G401.6 (cell line): ENCODE results near the gene GZMH.
"Not testable (repeated sequence)": the region's sequence is repeated elsewhere in the genome, so short reads cannot be mapped to it uniquely, and the experiment has no call there.

Experiments used
- FAIRE-seq: peaks from 2 replicates; lab custom pipeline; 2012; peaks lifted over from hg19 to GRCh38; lab: Jason Lieb, UNC

GZMH gene

GRCh38 chr14:24609655-24610344 lies at the start of gene GZMH:
Gene GZMH (minus strand): TSS chr14:24609685. CDS start chr14:24609613, 72 bp downstream.
- no peak for FAIRE-seq

- not testable (repeated sequence) for FAIRE-seq
Observed at GRCh38 chr14:24648361-24648760, 38.9 kb upstream of the GZMH start.

DNA sequence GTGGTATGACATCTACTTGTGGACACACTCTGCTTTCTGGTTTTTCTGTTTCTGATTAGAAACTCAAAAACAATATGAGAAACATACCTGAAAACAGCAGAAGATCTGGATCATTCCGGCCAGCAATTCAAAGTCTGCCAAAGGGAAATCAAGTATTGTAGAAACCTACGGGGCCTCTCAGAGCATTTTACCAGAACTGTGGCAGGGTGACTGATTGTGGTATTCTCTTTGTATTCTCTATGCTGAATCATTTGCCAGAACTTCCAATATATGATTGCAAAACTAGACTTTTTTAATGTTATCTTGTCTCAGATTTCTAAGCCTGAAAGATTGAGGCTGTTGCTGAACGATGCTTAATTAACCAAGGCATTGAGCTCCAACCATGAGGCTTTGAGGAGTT lies 30.4 kb upstream of the GZMH start:
- FAIRE-seq, result no peak

DNA sequence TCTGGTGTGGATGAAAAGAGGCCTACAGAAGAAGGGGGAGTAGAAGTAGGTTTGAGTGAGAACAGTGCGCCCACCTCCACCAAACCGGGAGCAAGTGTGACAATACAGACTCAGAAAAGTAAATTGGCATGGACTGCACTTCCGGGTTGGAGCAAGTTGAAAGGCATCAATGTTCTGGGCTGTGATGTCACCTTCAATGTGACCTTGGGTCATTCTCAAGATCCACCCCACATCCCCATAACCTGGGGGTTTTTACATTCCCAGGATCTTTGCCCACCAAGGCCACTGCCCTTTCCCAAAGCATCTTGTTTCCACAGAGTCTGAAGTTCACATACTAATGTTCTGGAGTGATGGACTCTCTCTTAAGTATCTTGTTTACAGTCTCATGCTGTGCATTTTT lies 29.8 kb upstream of the GZMH start:
- FAIRE-seq, result no peak

- FAIRE-seq, result no peak
Observed at GRCh38 chr14:24634158-24634557, 24.7 kb upstream of the GZMH start, which contains the start of gene GZMB. Gene GZMB (minus strand): TSS chr14:24634190. CDS start chr14:24634160, 30 bp downstream.

DNA sequence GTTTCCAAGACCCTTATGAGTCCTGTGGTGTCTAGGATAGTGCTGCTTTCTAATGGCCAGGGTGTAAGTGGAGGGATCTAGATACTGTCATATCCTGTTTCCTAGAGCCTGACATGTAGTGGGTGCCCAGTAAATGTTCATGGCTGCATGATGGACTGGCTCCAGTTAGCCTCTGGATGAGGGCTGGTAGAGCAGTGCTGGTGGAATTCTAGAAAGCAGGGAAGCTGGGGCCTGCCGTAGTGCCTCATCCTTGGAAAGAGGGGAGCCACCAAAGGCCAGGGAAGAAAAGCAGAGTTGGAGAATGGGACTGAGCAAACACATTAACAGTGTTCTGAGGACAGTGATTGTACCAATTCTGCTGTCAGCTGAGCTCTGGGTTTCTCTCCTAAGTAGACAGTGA lies 23.9 kb upstream of the GZMH start:
- no peak for FAIRE-seq

GRCh38 chr14:24632761-24633160 lies 23.3 kb upstream of the GZMH start:
- FAIRE-seq, result no peak

GRCh38 chr14:24632336-24632735 lies 22.9 kb upstream of the GZMH start:
- no peak for FAIRE-seq

DNA sequence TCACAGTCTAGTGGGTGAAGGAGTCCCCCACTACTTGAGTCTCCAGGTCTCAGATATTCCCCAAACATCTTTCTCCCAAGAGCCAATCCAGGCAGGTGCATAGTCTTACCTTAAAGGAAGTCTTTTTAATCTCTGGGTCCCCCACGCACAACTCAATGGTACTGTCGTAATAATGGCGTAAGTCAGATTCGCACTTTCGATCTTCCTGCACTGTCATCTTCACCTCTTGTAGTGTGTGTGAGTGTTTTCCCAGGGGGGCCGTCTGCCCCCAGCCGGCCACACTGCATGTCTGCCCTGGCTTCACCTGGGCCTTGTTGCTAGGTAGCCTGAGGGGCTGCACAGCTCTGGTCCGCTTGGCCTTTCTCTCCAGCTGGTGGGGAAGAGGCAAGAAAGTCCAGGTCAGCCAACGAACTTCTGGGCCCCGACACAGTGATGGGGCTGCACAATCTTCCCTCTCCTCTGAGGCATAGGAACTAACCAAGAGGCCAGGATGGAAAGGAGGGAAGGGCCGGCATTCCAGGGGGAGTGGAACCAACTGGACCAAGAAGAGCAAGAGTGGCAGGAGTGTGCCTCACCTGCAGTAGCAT lies 22.4 kb upstream of the GZMH start:
- FAIRE-seq, result no peak

DNA sequence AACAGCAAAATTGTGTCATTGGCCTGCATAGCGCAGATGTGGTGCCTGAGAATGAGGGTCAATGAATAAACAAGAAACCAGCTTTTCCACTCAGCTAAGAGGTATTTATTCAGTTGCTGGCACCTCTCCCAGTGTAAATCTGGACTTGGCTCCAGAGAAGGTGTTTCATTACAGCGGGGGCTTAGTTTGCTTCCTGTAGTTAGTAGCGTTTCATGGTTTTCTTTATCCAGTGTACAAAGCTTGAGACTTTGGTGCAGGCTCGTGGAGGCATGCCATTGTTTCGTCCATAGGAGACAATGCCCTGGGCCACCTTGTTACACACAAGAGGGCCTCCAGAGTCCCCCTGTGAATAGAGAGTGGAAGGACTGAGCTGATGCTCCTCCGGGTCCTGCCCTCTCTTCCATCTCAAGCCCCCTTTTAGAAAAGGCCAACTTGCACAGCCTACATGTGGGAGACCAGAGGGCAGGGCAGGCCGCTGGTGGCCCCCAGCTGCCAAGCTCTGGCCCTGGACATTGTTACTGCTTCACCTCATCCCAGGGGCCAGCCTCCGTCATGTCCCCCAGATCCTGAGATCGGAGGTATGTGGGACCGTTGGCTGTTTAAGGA lies 21.5 kb upstream of the GZMH start:
- no peak for FAIRE-seq

- FAIRE-seq, result no peak
Observed at GRCh38 chr14:24630087-24630871, 20.8 kb upstream of the GZMH start.

DNA sequence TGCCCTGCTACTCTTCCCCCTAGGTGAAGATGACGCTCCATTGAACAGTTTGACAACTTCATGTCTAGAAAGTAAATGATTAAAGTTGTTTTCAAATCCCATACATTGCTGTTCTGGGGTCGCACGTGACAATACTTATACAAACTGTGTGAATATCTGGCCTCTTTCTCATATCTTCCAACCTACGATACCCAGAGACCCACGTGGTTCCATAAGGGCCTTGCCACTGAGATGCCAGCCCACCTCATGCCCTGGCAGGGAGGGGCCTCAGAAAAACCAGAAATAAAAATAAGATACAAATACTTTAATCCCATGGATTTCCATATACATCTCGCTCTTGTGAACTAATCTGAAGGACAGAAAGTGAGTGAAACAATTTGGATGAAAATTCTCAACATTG lies 20.0 kb upstream of the GZMH start:
- FAIRE-seq, result no peak

DNA sequence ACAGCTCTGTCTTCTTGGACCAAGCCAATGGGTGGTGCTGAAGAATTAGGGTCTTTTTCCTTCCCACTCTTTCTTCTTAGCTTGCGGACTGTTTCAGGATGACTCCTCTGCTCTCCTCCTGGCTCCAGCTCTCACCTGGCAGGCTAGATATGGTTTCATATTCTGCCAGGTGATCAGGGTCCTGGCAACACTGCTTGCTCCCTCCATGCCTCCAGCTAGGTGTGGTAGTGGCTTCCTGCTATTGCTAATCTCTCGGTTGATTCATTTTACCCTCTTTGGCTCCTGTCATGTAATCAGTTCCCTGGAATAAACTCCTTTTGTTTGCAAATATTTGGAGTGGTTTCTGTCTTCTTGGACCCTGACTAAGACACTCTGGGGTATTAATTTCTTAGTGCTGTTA lies 4.3 kb upstream of the GZMH start:
- no peak for FAIRE-seq

- no peak for FAIRE-seq
Observed at GRCh38 chr14:24613241-24613640, 3.8 kb upstream of the GZMH start.

- FAIRE-seq, result no peak
Observed at GRCh38 chr14:24612196-24612595, 2.7 kb upstream of the GZMH start.

DNA sequence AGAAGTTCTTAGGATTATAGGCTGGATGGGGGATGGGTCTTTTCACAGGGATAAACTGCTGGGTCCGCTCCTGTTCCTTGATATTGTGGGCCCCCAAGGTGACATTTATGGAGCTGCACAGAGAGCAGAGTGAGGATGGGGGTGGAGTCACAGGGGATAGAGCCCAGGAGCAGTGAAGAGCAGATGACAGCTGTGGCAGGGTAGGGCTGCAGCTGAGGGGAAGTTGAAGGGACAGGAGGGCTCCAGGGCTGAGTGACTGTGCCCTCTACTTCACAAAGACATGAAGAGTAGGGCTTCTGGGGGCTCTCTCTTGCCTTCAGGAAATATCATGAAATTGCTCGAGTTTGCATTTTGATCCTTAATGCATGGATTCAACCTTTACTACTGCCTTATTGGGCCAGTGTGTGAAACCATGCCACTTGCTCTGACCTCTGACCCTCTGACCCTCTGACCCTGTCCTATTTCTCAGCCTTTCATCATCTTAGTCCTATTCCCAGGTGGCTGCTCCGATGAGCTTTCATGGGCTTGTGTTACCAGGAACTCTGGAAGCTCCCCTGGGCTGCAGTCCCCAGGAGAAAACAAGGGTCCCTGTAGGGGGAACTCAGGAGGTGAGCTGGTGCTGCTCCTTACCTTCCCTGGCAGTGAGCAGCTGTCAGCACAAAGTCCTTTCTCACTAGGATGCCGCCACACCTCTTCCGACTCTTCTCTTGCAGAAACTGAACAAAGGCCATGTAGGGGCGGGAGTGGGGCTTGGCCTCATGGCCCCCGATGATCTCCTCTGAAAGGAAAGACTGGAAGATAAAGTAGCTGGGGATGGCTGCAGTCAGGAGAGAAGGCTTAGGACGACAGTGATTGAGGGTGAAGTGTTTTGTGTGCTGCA lies 1.6 kb downstream of the GZMH start:
- no peak for FAIRE-seq

- no peak for FAIRE-seq
Observed at GRCh38 chr14:24607081-24607480, 2.4 kb downstream of the GZMH start.

- FAIRE-seq, result no peak
Observed at GRCh38 chr14:24606297-24606696, 3.2 kb downstream of the GZMH start.

- no peak for FAIRE-seq
Observed at GRCh38 chr14:24605435-24606190, 3.9 kb downstream of the GZMH start.

DNA sequence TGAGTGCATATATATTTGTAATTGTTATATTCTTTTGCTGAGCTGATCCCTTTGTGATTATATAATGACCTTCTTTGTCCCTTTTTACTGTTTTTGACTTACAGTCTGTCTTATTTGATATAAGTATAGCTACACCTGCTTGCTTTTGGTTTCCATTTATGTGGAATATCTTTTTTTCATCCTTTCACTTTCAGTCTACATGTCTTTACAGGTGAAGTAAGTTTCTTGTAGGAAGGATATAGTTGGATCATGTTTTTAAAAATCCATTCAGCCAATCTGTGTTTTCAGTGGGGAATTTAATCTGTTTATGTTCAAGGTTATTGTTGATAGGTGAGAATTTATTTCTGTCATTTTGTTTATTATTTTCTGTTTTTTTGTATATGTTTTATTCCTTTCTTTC lies 12.1 kb downstream of the GZMH start:
- FAIRE-seq, result no peak
